ENCODE data around the gene ENTPD8.

The ENTPD8 gene

GRCh38 chr9:137392232-137393007 lies 48.7 kb downstream of the ENTPD8 start:
- H3K4me3 ChIP-seq (ENCODE audit: low read depth, low read length) = no peak overlapping the region
- no peak for DNase-seq (ENCODE audit: low read depth)
- TF ChIP-seq CTCF (IDR thresholded peaks at IDR 0.05; ENCODE audit: low read depth, low read length, missing control alignments) = no peak

- no peak for DNase-seq (ENCODE audit: low read depth)
- no peak overlapping the region for H3K4me3 ChIP-seq (ENCODE audit: low read depth, low read length)
- TF ChIP-seq CTCF (IDR thresholded peaks at IDR 0.05; ENCODE audit: low read depth, low read length, missing control alignments) = no peak
Observed at GRCh38 chr9:137391411-137391754, 49.8 kb downstream of the ENTPD8 start.

GRCh38 chr9:137390553-137391410 lies 50.4 kb downstream of the ENTPD8 start:
- H3K4me3 ChIP-seq (ENCODE audit: low read depth, low read length) = no peak overlapping the region
- no peak for DNase-seq (ENCODE audit: low read depth)
- TF ChIP-seq CTCF (IDR thresholded peaks at IDR 0.05; ENCODE audit: low read depth, low read length, missing control alignments) = no peak

DNA sequence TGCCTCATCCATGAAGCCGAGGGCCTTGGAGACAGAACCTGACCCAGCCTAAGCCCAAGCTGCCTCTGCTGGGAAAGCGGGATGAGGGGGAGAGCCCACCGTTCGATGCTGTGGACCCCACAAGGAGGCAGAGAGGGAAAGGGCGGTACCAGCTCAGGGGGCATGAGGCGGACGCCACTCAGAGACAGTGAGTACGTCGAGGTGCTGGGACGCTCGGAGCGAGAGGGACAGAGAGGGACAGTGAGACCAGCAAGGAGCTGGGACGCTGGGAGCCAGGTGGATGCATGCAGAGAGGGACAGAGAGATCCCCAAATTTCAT lies 51.8 kb downstream of the ENTPD8 start:
- no peak for DNase-seq (ENCODE audit: low read depth)
- TF ChIP-seq CTCF (IDR thresholded peaks at IDR 0.05; ENCODE audit: low read depth, low read length, missing control alignments) = no peak
- H3K4me3 ChIP-seq (ENCODE audit: low read depth, low read length) = no peak overlapping the region

GRCh38 chr9:137388589-137389427 lies 52.3 kb downstream of the ENTPD8 start:
- H3K4me3 ChIP-seq (ENCODE audit: low read depth, low read length) = no peak overlapping the region
- no peak for TF ChIP-seq CTCF (IDR thresholded peaks at IDR 0.05; ENCODE audit: low read depth, low read length, missing control alignments)
- DNase-seq (ENCODE audit: low read depth) = no peak

DNA sequence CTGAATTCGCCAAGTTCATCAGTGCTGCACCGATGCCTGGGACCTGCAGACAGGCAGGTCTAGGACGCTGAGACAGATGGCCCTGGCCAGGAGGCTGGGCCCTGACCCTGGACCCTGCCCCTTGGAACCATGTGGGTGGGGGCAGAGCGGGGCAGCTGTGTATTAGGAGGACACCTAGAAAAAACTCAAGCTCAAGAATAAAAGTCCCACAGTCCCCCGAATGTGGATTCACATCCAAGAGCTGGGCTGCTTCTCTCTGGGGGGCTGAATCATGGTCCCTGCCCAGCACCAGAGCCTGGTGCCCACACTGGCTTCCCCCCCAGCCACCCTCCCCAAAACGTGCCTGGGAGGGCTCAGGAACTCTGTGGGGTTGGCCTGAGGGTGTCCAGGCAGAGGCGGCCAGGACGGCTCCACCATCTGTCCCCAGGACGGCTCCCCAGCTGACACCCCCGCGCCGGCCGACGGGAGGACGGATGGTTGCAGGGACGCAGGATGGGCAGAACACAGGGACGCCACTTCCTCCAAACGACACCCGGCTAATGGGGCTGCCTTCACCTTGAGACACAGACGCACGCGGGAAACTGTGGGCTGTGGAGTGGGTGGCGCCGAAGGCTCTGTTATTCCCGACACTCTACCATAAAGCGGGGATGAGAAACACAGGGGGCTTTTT lies 53.1 kb downstream of the ENTPD8 start:
- no peak for TF ChIP-seq CTCF (IDR thresholded peaks at IDR 0.05; ENCODE audit: low read depth, low read length, missing control alignments)
- no peak overlapping the region for H3K4me3 ChIP-seq (ENCODE audit: low read depth, low read length)
- DNase-seq (ENCODE audit: low read depth) = no peak

Measured in GM12864 (cell line).